Peyer's patch (tissue), 4 donors: Measurements from ENCODE around the gene ELFN2.

ENCODE experiments used
- CTCF ChIP-seq, 6 experiments: fragments of 450-650 bp in 4 of 6; fragments of 200-600 bp in 2 of 6; sonication (generic) in 1 of 6; IDR thresholded peaks; one replicate each; pipeline ENCODE4 v1.5.1; 2017 to 2019; ENCODE audit warnings: antibody characterized with exemption in 6 of 6, mild to moderate bottlenecking in 3 of 6, moderate library complexity in 1 of 6
- POLR2A ChIP-seq, 2 donors: fragments of 450-650 bp; IDR thresholded peaks; one replicate each; pipeline ENCODE4 v1.5.1; 2017; ENCODE audit warnings: antibody characterized with exemption in 2 of 2, mild to moderate bottlenecking in 2 of 2, moderate library complexity in 2 of 2

- TF ChIP-seq POLR2A (IDR thresholded peaks at IDR 0.05) (no peak), CTCF (IDR thresholded peaks at IDR 0.05) (no peak)
Observed at GRCh38 chr22:37430941-37431340, 3.7 kb upstream of the ELFN2 start.
